NAMALWA (cell line): Measurements from ENCODE around the gene BAZ1B.
"Not testable (repeated sequence)": the region's sequence is repeated elsewhere in the genome, so short reads cannot be mapped to it uniquely, and the experiment has no call there.

ENCODE experiments used
- DNase-seq: peaks from one replicate; pipeline ENCODE4 v3.0.0-alpha.2; 2015; ENCODE audit warnings: low spot score

Gene BAZ1B

DNA sequence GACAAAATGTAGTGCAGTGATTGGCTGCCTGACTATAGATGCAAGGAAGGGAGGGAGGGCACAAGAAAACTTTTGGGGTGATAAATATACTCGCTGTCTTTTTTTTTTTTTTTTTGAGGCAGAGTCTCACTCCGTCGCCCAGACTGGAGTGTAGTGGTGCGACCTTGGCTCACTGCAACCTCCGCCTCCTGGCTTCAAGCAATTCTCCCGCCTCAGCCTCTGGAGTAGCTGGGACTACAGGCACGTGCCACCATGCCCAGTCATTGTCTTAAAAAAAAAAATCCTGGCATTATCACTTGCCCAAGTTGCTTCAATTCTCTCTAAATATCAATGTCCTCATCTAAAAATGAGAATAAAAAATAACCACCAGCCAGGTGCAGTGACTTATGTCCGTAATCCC lies 96.1 kb downstream of the BAZ1B start:
- no peak for DNase-seq

DNA sequence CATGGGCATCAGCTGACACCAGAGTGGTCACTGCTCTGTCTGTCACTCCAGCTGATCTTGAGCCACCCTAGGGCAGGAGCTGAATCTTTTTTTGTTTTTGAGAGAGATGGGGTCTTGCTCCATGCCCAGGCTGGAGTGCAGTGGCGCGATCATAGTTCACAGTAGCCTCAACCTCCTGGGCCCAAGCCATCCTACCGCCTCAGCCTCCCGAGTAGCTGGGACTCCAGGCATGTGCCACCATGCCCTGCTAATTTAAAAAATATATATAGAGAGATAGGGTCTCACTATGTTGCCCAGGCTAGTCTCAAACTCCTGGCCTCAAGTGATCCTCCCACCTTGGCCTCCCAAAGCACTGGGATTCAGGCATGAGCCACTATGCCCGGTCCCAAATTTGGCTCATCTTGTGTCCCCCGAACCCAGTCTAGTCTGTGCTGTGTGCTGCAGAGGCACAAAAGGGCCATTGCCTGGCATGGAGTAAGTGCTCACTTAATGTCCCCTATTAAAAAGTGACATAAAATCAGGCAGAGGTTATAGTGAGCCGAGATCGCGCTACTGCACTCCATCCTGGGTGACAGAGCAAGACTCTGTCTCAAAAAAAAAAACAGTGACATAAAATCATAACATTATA lies 96.6 kb downstream of the BAZ1B start:
- DNase-seq = no peak

DNA sequence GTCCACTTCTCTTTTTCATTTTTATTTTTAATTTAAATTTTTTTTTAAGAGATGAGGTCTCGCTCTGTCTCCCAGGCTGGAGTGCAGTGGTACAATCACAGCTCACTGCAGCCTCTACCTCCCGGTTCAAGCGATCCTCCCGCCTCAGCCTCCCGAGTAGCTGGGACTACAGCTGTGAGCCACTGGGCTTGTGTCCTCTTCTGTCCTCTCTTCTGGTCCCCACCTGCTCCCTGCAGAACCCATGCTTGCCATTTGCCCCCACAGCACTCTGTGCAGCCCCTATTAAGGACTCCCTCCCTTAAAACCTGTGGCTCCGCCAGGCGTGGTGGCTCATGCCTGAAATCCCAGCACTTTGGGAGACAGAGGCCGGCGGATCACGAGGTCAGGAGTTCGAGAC lies 97.6 kb downstream of the BAZ1B start:
- no peak for DNase-seq

DNA sequence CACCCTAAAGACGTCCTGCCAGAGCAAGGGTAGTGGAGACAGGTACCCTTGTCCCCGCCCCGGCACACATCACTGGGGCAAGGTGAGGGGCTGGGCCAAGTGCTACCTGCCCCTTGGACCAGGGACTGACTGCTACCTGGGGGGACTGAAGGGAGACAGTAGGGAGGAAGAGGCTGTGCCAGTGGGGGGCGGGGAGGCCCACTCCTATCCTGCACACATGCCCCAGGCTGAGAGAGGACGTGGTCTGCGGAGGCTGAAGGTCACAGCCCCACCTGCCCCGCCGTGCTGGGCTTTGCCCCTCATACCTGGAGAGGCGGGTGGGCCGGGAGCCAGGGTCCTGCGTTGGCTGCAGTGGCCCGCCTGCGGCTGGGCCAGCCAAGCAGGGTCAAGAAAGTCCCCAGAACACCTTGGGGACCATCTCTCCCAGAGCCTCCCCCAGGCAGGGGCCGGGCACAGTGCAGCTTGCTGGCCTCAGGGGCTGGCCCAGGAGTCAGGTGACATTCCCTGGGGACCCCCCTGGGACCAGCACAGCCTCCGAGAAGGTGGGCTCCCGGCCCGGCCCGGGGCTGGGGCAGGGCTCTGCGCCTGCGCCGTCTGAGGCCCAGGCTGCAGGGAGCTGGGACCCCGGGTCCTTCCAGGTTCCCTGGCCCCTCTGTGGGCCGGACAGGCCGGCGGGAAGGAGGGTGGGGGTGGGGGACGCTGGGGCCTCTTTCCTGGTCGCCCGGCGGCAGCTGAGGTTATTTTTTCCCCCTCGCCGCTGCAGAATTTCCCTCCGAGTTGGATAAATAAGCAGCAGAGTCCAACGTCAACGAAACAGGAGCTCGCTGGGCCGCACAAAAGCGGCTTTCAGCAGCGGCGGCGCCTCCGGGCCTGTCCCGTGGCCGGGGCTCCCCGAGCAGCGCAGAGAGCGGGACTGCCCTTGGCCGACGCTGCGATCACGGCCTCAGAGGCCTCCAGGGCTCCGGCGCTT lies 98.3 kb downstream of the BAZ1B start:
- DNase-seq = no peak

DNA sequence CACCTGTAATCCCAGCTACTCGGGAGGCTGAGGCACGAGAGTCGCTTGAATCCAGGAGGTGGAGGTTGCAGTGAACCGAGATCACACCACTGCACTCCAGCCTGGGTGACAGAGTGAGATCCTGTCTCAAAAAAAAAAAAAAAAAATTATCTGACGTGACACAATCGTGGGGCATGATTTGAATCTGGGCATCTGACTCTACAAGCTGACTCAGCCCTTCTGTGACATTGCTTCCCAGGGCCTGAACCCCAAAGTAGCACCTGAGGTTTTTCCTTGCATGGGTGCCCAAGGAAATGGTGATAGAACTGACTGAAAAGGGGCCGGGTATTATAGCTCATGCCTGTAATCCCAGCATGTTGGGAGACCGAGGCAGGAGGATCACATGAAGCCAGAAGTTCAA lies 101.5 kb downstream of the BAZ1B start:
- not testable (repeated sequence) for DNase-seq

DNA sequence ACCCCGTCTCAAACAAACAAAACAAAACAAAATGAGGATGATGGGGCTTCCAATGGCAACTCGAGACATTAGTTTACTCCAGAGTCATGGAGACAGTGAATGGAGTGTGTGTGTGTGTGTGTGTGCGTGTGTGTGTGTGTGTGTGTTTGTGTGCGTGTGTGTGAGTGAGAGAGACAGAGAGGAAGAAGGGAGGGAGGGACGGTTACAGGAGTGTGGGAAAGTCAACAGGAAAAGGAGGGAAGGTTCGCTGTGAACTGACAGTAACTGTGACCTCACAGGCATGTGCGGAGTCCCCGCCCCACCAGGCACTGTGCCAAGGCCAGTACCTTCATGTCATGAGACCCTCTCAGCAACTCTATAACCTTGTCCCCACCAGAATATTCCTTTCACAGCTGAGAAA lies 102.1 kb downstream of the BAZ1B start:
- not testable (repeated sequence) for DNase-seq

DNA sequence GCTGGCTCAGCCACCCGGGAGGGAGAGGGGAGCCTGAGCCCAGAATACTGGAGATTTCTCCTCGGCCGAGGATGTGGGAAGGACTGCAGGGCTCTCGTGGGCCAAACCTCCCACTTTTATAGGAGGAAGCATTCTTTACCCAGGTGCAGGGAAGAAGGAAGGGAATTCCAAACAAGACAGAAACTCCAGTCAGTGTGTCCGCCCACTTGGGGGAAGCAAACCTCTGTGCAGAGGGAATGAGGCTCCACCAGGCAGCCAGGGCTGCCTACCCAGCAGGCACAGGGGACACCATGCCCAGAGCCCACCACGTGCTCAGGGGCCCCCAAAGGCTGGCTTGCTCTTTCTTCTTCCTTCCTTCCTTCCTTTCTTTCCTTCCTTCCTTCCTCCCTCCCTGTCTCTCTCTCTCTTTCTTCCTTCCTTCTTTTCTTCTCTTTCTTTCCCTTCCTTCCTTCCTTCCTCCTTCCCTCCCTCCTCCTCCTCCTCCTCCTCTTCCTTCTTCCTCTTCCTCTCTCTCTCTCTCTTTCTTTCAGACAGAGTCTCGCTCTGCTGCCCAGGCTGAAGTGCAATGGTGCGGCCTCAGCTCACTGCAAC lies 103.9 kb downstream of the BAZ1B start:
- DNase-seq = no peak

DNA sequence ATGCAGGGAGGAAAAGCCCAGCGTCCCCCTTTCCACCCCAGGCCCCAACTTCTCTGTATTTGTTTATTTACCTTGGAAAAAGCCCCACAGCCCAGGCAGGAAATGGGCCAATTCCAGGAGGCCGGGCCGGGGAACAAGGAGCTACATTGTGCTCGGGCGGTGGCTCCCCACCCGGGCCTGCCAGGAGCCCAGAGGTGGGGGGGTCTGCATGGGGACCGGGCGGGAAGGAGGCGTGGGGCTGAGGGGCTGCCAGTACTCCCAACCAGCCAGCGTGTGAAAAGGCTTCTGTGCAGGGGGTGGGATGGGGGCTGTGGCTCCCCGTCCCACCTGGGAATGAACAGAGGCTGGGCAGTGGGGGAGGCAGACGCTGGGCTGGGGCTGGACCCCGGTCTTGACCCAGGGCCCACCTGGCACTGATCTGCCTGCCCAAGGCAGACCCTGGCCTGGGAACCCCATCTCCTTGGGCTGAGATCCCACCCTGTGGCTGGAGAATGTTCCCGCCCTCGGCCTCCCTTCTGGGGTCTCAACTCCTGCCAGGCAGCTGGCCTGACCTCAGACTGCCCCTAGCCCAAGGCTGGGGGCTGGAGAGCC lies 111.5 kb downstream of the BAZ1B start:
- DNase-seq = not testable (repeated sequence)

DNA sequence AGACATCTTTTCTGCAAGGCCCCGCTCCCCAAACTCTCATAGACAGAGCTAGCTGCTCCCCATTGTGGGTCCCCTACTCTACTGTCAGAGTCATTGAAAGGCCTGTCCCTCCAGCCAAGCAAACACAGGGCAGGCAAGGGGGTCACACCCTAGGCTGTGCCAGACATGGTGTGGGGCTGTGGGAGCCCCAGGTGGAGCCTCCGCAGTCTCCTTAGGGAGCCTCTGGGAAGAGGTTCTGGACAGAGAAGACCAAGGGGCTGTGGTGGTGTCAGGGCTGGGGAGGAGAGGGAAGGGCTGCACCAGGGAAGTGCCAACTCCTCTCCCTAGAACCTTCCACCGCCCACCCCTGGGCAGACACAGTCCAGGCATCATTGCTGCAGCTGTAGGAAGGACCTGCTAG lies 117.2 kb downstream of the BAZ1B start:
- DNase-seq = not testable (repeated sequence)

DNA sequence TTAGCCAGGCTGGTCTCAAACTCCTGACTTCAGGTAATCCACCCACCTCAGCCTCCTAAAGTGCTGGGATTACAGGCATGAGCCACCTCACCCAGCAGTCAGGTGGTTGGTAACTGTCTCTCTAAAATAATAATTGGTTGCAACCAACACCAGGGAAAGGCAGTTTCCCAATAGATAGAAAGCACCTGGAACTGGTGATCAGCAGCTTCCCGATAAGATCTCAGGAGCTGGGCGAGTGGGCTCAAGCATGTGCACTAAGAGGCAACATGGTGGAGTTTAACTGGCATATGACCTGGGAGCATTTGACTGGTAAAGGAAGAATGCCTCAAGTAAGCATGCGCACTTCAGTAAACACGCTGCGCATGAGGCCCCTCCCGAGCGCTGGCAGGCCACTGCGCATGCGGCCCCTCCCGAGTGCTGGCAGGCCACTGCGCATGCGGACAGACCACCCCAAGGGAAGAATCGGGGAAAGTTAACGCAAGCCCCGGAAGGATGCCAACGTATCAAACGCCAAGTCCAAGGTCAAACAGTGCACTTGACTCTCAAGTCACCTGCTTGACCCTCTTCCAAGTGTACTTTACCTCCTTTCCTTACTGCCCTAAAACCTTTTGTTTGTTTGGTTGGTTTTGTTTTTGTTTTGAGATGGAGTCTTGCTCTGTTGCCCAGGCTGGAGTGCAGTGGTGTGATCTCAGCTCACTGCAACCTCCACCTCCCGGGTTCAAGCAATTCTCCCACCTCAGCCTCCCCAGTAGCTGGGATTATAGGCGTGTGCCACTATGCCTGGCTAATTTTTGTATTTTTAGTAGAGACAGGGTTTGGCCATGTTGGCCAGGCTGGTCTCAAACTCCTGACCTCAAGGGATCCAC lies 122.7 kb downstream of the BAZ1B start:
- DNase-seq = peak; percentile 92

DNA sequence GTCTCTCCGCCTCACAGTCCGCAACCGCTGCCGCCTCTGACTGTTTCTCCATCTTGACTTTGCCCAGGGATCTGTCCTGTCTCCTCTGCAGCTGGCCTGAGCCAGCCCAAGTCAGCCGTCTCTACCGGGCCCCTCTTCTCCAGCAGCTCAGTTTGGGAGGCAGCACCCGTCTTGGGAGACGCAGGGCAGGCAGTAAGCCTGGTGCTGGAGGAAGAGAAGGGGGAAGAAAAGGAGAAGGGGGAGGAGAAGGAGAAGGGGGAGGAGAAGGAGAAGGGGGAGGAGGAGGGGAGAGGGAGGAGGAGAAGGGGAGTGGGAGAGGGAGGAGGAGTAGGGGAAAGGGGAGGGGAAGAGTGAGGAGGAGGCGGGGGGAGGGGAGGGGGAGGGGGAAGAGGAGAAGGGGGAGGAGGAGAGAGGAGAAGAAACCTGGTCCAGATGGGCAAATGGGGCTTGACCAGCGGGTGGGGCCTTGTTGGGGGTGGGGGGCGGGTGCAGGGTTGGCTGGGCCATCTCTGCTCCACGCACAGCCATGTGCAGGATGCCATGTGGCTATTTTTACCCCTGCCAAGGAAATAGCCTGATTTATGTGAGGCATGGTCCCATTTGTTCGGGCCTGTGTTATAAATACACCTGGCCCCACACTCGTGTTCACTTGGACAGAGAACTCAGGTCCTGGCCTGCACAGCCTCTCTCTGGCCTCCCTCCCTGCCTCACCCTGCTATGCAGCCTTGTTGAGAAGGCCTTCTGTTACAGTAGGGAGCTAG lies 124.4 kb downstream of the BAZ1B start:
- DNase-seq = no peak

DNA sequence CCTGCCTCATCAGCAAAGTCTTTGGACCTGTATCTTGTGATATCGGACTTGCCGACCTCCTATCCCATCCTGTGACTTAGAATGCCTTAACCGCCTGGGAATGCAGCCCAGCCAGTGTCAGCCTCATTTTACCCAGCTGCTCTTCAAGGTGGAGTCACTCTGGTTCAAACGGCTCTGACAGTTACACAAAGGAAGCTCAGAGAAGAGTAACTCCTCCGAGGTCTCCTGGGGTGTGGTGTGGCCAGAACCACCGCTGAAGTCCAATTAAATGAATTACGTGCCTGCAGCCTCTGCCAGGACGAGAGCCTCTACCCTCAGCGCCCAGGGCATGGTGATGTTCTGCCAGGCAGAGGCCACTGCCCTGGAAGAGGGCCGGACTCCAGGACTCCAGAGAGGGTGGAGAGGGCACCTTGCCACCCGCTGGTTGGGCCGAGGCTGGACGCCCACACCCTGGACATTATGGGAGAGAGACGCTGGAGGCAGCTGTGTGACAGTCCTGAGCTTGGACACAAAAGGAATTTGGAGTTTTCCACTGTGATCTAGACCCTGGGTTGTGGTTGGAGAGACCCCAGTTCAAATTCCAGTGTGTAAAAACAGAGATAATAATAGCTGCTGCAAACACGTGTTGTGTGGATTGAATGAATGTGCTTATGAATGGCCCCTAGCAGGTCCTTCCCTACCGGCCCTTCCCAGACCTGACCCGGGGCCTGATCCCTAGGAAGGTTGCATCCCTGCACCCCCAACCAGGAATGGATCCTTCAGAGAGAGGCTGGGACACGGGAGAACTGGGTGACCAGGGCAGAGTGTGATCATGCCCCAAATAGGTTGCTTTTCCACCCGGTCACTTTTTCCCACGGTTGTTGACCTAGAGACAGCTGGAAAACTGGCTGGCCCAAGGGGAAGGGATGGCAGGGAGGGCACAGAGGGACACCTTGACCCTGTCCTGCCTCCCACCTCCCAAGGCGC lies 126.3 kb downstream of the BAZ1B start:
- no peak for DNase-seq

DNA sequence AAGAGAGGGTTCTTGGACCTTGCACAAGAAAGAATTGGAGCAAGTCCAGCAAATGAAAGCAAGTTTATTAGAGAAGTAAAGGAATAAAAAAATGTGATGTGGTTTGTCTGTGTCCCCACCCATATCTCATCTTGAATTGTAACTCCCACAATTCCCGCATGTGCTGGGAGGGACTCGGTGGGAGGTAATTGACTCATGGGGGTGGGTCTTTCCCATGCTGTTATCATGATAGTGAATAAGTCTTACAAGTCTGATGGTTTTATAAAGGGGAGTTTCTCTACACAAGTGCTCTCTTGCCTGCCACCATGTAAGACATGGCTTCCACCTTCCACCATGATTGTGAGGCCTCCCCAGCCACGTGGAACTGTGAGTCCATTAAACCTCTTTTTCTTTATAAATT lies 127.7 kb downstream of the BAZ1B start:
- DNase-seq = no peak

DNA sequence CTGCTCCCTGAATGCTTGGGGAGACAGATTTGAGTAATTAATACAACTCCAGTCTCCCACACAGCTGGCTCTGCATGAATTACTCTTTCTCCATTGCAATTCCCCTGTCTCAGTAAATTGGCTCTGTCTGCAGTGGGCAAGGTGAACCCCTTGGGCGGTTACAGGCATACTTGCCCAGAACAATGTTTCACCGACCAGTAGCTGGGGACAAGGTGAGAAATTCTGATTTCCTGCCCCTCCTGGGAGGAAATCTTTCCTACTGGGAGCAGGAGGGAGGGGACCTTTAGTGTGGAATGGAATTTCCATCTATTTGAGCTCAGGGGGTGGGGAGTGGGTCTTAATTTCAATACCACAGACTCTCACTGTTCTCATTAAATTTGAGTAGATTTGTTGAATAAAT lies 130.7 kb downstream of the BAZ1B start:
- no peak for DNase-seq
